Tibial artery (tissue), 4 donors: ENCODE results near the gene OR51G2.

ENCODE experiments used
- DNase-seq, 2 donors: peaks; one replicate each; pipeline ENCODE4 v3.0.0-alpha.2; 2019
- H3K27ac ChIP-seq, 2 donors: fragments of 200-600 bp; sonication (generic) in 1 of 2; 1 replicate in 1 of 2; 2 replicates in 1 of 2; pipeline ENCODE4 v1.5.1; 2018 to 2019; ENCODE audit warnings: mild to moderate bottlenecking in 1 of 2
- H3K27me3 ChIP-seq, 2 donors: fragments of 200-600 bp; sonication (generic) in 1 of 2; one replicate each; pipeline versions ENCODE4 v1.5.1 to v1.6.0; 2016 to 2019
- H3K36me3 ChIP-seq, 3 donors: fragments of 200-600 bp; sonication (generic) in 2 of 3; one replicate each; pipeline ENCODE4 v1.5.1; 2016 to 2019; ENCODE audit warnings: mild to moderate bottlenecking in 2 of 3
- H3K4me1 ChIP-seq, 4 donors: fragments of 200-600 bp; sonication (generic) in 2 of 4; 1 replicate in 3 of 4; 2 replicates in 1 of 4; pipeline ENCODE4 v1.5.1; 2016 to 2019
- H3K4me3 ChIP-seq, 2 donors: fragments of 200-600 bp; sonication (generic) in 1 of 2; 1 replicate in 1 of 2; 2 replicates in 1 of 2; pipeline ENCODE4 v1.5.1; 2018 to 2019; ENCODE audit warnings: mild to moderate bottlenecking in 2 of 2
- H3K9me3 ChIP-seq, 3 donors: fragments of 200-600 bp; sonication (generic) in 1 of 3; one replicate each; pipeline ENCODE4 v1.5.1; 2016 to 2019
- intact Hi-C: fragments of 100-400 bp; cut with DNase I; formaldehyde crosslinking; loops from one replicate; pipeline ENCODE4 v1.15.0; 2023; ENCODE audit warnings: low total_unique reads
- TF ChIP-seq, protein P1 (sequence below), 2 experiments: fragments of 200-600 bp in 1 of 2; fragments of 450-650 bp in 1 of 2; IDR thresholded peaks; one replicate each; pipeline ENCODE4 v1.5.1; 2017 to 2019; ENCODE audit warnings: antibody characterized with exemption in 2 of 2, mild to moderate bottlenecking in 1 of 2, moderate library complexity in 1 of 2

The OR51G2 gene

DNA sequence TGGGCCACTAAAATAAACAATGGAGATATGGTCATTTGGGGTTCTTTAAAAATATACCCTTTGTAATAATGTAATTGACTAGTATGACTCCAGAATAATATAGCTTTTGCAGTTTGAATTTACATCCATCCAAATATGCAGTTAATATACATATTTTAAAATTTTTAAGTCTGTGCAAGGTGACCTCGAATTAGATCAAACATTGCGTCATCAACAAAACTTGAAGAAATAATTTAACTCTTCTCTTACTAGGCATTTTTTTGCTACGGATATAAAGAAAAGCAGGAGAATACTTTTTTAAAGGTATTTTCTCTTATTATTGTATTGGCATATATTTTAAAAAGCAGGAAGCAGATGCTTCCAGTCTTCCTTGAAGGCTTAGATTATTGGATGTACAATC lies 17.6 kb upstream of the OR51G2 start:
- Histone ChIP-seq H3K4me3 (no peak overlapping the region), H3K4me1 (no peaks in the 10 kb centered on the region), H3K27me3 (no peaks in the 10 kb centered on the region), H3K9me3 (no peaks in the 10 kb centered on the region), H3K27ac (no peak overlapping the region), H3K36me3 (no peaks in the 10 kb centered on the region)
- DNase-seq = no peak
- TF ChIP-seq, protein P1, sequence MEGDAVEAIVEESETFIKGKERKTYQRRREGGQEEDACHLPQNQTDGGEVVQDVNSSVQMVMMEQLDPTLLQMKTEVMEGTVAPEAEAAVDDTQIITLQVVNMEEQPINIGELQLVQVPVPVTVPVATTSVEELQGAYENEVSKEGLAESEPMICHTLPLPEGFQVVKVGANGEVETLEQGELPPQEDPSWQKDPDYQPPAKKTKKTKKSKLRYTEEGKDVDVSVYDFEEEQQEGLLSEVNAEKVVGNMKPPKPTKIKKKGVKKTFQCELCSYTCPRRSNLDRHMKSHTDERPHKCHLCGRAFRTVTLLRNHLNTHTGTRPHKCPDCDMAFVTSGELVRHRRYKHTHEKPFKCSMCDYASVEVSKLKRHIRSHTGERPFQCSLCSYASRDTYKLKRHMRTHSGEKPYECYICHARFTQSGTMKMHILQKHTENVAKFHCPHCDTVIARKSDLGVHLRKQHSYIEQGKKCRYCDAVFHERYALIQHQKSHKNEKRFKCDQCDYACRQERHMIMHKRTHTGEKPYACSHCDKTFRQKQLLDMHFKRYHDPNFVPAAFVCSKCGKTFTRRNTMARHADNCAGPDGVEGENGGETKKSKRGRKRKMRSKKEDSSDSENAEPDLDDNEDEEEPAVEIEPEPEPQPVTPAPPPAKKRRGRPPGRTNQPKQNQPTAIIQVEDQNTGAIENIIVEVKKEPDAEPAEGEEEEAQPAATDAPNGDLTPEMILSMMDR (IDR thresholded peaks at IDR 0.05) = no peak
- intact Hi-C loops = no loop called here

DNA sequence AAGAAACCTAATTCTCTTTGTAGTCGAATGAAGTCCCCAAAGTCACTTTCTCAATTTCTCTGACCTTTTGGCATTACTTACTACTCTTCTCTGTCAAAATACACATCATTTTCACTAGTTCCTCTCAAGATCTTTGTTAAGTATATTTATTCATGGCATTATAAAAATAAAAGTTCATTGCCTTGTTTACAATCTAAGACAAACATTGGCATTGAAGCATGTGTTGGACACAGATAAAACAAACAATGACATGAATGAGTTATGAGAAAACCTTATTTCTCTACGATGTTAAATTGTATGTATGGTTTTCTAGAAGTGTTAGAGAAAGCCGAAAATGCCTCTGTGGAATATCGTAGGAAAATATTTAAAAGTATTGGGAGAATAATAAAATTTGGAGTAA lies 13.6 kb upstream of the OR51G2 start:
- DNase-seq = no peak
- no peaks in the 10 kb centered on the region for H3K4me1 ChIP-seq
- no peaks in the 10 kb centered on the region for H3K36me3 ChIP-seq
- H3K27ac ChIP-seq = no peak overlapping the region
- H3K4me3 ChIP-seq = no peak overlapping the region
- no peaks in the 10 kb centered on the region for H3K9me3 ChIP-seq
- intact Hi-C loops = no loop called here
- TF ChIP-seq, protein P1 (IDR thresholded peaks at IDR 0.05) = no peak
- no peaks in the 10 kb centered on the region for H3K27me3 ChIP-seq

DNA sequence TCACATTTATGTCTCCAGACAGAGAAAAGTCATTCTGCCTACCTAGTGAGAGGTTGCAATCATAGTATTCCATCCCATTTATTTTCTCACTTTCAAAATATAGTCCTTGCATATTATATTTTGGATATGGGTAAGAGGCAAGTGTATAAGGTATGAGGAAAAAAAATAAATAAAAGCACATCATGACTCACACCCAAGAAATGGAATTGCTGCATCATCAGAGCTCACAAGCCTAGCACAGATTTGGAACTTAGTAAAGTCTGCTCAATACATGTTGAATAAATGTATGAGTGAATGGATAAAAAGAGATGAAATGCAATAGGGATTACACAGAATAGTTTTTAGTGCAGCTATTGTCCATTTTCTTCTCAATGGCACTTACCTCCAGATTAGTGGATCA lies 7.5 kb upstream of the OR51G2 start:
- Histone ChIP-seq H3K27me3 (no peaks in the 10 kb centered on the region), H3K4me1 (no peaks in the 10 kb centered on the region), H3K4me3 (no peak overlapping the region), H3K36me3 (no peaks in the 10 kb centered on the region), H3K27ac (no peak overlapping the region), H3K9me3 (no peaks in the 10 kb centered on the region)
- TF ChIP-seq, protein P1 (IDR thresholded peaks at IDR 0.05) = no peak
- no peak for DNase-seq
- intact Hi-C loops = no loop called here

DNA sequence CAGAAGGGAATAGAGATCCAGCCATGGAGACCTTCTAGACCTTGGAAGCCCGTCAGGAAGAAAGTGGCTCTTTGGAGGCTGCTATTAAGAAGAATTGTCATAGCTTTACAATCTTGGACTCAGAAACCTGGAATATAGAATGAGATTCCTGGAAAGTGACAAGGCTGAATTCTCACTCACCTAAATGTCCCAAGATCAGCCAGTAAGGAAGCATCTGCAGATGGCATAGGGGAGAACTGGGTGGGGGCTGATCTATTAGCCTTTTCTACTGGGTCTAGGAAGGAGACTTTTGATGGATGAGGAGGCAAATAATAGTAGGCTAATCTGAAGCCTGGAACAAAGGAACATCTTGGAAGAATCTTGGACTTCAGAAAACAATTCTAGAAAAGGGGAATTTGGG lies 5.1 kb upstream of the OR51G2 start, which contains the start of gene OR51G1:
Gene OR51G1, minus strand, starts transcription at position 101 of the 400 bp plus-strand sequence. Its CDS starts 0 bp downstream, at position 101.
- H3K4me3 ChIP-seq = no peak within 1 kb of the TSS
- no peaks in the 10 kb centered on the region for H3K4me1 ChIP-seq
- DNase-seq = no peak
- no peaks in the 10 kb centered on the region for H3K36me3 ChIP-seq
- intact Hi-C loops = no loop called here
- H3K27ac ChIP-seq = no peak within 1 kb of the TSS
- no peaks in the 10 kb centered on the region for H3K27me3 ChIP-seq
- no peaks in the 10 kb centered on the region for H3K9me3 ChIP-seq
- TF ChIP-seq, protein P1 (IDR thresholded peaks at IDR 0.05) = no peak

DNA sequence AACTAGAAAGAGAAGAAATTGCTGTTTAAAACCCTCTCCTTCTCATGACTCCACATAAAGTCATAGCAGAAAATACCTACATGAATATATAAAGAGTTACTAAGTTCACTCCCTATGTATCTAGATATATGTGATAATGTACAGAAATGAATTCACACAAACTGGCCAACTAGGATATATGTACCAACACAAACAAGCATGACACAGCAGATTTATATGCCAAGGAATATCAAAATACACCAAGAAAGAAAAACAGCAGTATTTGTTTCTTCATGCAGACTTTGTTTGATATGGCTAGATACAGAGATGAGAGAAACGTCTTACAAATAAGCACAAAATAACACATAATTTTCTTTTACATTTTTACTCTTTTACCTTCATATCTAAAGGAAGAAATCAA lies 3.2 kb upstream of the OR51G2 start:
- TF ChIP-seq, protein P1 (IDR thresholded peaks at IDR 0.05) = no peak
- H3K4me1 ChIP-seq = no peaks in the 10 kb centered on the region
- no peaks in the 10 kb centered on the region for H3K36me3 ChIP-seq
- H3K9me3 ChIP-seq = no peaks in the 10 kb centered on the region
- H3K4me3 ChIP-seq = no peak overlapping the region
- no peaks in the 10 kb centered on the region for H3K27me3 ChIP-seq
- no peak overlapping the region for H3K27ac ChIP-seq
- intact Hi-C loops = no loop called here
- DNase-seq = no peak

DNA sequence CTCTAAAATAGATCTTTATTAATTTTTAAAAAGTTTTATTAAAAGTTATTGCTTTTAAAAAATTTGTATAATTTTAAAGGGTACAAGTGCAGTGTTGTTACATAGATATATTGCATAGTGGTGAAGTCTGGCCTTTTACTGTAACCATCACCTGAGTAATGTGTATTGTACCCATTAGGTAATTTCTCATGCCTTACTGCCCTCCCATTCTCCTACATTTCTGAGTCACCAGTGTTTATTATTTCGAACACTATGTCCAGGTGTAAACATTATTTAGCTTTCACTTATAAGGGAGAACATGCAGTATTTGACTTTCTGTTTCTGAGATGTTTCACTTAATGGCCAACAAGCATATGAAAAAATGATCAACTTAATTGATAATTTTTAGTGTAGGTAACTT lies 2.6 kb upstream of the OR51G2 start:
- no peaks in the 10 kb centered on the region for H3K27me3 ChIP-seq
- no peaks in the 10 kb centered on the region for H3K9me3 ChIP-seq
- TF ChIP-seq, protein P1 (IDR thresholded peaks at IDR 0.05) = no peak
- intact Hi-C loops = no loop called here
- no peak overlapping the region for H3K27ac ChIP-seq
- no peaks in the 10 kb centered on the region for H3K4me1 ChIP-seq
- no peak for DNase-seq
- no peaks in the 10 kb centered on the region for H3K36me3 ChIP-seq
- H3K4me3 ChIP-seq = no peak overlapping the region
